ENCODE results near the gene GALNT9. TPM values are rescaled to one million over a fixed set of nuclear protein-coding genes. Genes with fewer than 3 reads are reported as not detected.

GALNT9 gene
- total RNA-seq, 1 donor = not detected

DNA sequence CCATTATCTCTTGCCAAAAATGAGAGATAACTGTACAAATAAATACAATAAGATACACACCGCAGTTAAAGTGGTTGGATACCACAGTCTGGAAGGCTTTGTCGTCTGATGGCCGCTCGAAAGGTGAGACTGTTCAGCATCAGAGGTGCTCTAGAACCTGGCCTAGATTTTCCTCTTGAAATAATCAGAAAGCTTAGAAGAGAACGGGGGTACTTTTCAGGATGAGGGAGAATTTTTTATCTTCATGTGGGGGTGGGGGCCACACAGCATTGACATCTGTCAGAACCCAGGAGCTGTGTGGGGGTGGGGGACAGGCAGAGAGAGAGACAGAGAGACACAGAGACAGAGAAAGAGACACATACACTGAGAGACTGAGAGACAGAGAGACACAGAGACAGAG is 90.5 kb downstream of the GALNT9 start:
- DNase-seq (ENCODE audit: low read depth) = no peak
- H3K4me3 ChIP-seq (ENCODE audit: low read depth, low read length) = no peak overlapping the region
- TF ChIP-seq, protein P1, sequence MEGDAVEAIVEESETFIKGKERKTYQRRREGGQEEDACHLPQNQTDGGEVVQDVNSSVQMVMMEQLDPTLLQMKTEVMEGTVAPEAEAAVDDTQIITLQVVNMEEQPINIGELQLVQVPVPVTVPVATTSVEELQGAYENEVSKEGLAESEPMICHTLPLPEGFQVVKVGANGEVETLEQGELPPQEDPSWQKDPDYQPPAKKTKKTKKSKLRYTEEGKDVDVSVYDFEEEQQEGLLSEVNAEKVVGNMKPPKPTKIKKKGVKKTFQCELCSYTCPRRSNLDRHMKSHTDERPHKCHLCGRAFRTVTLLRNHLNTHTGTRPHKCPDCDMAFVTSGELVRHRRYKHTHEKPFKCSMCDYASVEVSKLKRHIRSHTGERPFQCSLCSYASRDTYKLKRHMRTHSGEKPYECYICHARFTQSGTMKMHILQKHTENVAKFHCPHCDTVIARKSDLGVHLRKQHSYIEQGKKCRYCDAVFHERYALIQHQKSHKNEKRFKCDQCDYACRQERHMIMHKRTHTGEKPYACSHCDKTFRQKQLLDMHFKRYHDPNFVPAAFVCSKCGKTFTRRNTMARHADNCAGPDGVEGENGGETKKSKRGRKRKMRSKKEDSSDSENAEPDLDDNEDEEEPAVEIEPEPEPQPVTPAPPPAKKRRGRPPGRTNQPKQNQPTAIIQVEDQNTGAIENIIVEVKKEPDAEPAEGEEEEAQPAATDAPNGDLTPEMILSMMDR (IDR thresholded peaks at IDR 0.05; ENCODE audit: insufficient read depth, low read depth, low read length) = no peak

DNA sequence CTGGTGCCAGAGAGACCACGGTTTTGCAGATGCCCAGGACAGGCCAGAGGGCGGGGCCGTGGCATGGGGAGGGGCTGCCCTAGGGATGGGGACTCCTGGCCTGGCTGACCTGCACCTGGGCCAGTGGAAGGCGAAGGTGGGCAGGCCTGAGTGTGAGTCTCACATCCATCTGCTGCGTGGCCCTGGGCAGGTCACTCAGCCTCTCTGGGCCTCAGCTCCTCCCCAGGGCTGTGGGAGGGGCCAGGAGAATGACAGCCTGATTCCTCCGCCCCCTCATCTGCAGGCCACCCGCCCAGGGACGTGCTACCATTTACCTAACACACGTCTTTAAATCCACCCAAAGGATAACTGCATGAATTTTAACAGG is 90.9 kb downstream of the GALNT9 start:
- no peak for DNase-seq (ENCODE audit: low read depth)
- H3K4me3 ChIP-seq (ENCODE audit: low read depth, low read length) = no peak overlapping the region
- TF ChIP-seq, protein P1 (IDR thresholded peaks at IDR 0.05; ENCODE audit: insufficient read depth, low read depth, low read length) = no peak

DNA sequence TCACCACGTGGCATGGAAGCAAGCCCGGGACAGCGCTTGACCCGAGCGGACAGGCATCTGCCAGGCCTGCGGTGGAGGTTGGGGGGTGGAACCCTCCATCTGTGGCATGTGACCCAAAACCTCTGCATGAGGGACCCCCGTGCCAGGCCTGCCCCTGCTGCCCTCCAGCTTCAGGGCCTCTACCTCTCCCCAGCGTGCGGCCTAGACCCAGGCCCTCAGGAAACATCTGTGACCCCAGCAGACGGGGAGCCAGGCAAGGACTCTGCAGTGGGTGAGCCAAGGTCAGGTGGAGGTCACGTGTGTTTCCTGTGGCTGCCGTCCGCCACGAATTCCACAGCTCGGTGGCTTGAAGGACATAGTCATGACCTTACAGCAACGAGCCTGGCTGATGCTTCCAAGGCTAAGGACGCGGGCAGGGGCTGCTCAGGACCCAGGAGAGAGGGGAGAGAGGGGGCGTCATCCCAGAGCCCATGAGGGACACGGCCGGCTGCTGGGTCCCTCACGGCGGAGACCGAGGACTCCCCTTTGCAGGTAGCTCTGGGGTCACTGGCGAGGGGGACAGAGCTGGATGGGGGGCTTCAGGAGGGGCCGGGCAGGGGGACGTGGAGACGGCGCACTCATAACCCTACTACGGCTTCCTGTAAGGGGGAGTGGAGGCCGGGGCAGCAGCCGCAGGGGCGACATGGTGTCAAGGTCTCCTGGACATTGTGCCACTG is 91.5 kb downstream of the GALNT9 start:
- H3K4me3 ChIP-seq (ENCODE audit: low read depth, low read length) = no peak overlapping the region
- DNase-seq (ENCODE audit: low read depth) = no peak
- TF ChIP-seq, protein P1 (IDR thresholded peaks at IDR 0.05; ENCODE audit: insufficient read depth, low read depth, low read length) = no peak

DNA sequence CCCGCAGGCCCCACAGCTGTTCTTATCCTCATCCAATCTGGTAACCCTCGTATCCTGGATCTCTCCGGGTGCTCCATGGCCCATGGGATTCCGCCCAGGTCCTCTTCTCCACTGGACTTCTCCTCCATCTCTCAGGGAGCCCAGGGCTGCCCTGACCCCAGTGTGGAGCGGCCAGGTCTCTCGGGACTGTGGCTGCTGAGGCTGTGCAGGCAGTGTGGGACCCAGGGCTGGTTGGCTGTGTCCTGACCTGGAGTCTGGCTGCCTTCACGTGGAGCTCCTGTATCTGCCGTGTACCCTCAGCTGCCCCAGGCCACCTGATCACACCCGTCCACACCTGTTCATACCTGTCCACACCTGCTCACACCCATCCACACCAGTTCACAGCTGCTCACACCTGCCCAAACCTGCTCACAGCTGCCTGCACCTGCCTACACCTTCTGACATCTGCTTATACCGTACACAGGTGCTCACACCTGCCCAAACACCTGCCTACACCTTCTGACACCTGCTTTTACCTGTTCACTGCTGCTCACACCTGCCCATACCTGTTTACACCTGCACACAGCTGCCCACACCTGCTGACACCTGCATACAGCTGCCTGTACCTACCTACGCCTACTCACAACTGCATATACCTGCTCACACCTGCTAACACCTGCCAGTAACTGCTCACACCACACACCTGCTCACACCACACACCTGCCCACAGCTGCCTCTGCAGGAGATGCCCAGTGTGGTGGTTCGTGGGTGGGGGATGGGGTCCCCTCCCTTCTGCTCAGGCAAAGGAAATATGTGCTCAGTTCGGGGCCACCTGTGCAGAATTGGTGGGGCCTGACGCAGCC is 92.2 kb downstream of the GALNT9 start:
- no peak overlapping the region for H3K4me3 ChIP-seq (ENCODE audit: low read depth, low read length)

DNA sequence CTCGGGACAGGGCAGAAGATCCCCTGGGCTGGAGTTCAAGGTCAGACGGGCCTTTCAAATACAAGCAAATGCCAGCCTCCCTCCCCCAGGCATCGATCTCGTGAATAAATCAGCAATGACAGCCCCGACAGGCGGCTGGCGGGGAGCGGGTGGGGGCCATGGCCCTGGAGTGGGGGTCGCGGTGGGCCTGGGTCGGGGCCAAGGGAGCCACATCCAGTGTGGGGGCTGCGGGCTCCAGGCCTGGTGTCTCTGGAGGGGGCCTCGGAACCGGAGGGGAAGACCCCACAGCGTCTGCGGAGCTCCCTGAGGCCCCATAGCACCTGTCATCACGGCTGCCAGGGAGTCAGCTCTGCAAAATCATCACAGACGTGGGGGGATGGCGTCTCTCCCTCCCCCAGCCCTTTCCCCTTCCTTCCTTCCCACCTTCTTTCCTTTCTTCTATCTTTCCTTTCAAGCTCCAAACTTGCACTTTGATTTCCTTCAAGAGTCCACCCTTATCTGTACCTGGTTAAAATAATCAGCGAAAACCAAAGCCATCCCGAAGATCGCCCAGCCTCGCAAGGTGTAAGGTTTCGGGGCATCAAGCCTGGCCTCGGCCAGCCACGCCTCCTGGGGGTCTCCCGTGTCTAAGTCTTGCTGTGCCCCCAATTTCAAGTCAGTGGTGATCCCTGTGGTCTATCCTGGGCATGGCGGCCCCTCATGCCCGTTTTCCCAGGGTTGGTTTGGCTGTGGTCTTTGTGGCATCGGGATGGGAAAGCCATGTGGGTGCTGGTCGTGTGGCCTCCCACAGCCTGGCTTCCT is 93.1 kb downstream of the GALNT9 start:
- TF ChIP-seq, protein P1 (IDR thresholded peaks at IDR 0.05; ENCODE audit: insufficient read depth, low read depth, low read length) = no peak
- no peak for DNase-seq (ENCODE audit: low read depth)
- H3K4me3 ChIP-seq (ENCODE audit: low read depth, low read length) = no peak overlapping the region

More for the DNA sequence above, 92.2 kb downstream of the GALNT9 start:
- TF ChIP-seq, protein P1 (IDR thresholded peaks at IDR 0.05; ENCODE audit: insufficient read depth, low read depth, low read length) = no peak
- no peak for DNase-seq (ENCODE audit: low read depth)

DNA sequence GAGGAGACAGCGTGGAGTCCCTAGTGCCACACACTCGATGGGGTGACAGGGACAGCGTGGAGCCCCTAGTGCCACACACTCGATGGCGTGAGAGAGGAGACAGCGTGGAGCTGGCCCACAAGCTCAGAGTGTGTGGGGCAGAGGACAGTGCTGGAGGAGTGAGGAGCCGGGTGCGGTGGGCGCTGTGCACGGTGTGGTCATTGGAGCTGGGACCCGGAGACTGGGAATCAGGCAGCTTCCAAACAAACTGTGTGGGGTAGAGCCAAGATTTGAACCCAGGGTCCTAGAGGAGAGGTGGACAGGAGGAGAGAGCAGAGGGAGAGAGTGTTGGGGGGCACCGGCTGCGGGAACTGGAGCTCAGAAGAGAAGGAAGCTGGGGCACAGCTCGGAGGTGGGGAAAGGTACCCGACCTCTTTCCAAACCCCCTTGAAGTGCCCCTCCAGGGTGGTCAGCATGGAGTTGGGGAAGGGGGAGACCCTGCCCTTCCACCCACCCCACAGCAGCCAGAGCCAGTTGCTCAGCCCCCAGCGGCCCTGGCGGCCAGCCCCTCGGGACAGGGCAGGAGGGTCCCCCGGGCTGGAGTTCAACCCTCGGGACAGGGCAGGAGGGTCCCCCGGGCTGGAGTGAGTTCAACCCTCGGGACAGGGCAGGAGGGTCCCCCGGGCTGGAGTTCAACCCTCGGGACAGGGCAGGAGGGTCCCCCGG is 94.1 kb downstream of the GALNT9 start:
- no peak for DNase-seq (ENCODE audit: low read depth)
- no peak overlapping the region for H3K4me3 ChIP-seq (ENCODE audit: low read depth, low read length)
- TF ChIP-seq, protein P1 (IDR thresholded peaks at IDR 0.05; ENCODE audit: insufficient read depth, low read depth, low read length) = no peak
